Putamen (tissue), 1 donor: ENCODE data around the gene SIX4.
"Not testable (repeated sequence)": the region's sequence is repeated elsewhere in the genome, so short reads cannot be mapped to it uniquely, and the experiment has no call there.

ENCODE experiments used
- DNase-seq: peaks from one replicate; pipeline ENCODE4 v3.0.0-alpha.2; 2016; ENCODE audit warnings: low spot score

Gene SIX4

GRCh38 chr14:60723907-60724618 is at the start of gene SIX4:
Gene SIX4 (minus strand): TSS chr14:60724351. CDS start chr14:60724074, 277 bp downstream.
- no peak for DNase-seq

GRCh38 chr14:60773558-60773957 is 49.4 kb upstream of the SIX4 start:
- no peak for DNase-seq

GRCh38 chr14:60771117-60771516 is 47.0 kb upstream of the SIX4 start:
- DNase-seq: no peak

- no peak for DNase-seq
Measured at GRCh38 chr14:60768602-60769001, 44.5 kb upstream of the SIX4 start.

- DNase-seq: no peak
Measured at GRCh38 chr14:60760644-60761364, 36.7 kb upstream of the SIX4 start.

GRCh38 chr14:60760209-60760608 is 36.1 kb upstream of the SIX4 start:
- no peak for DNase-seq

- DNase-seq: no peak
Measured at GRCh38 chr14:60758885-60759284, 34.7 kb upstream of the SIX4 start.

GRCh38 chr14:60757567-60758002 is 33.4 kb upstream of the SIX4 start:
- DNase-seq: no peak

- no peak for DNase-seq
Measured at GRCh38 chr14:60756847-60757246, 32.7 kb upstream of the SIX4 start.

- no peak for DNase-seq
Measured at GRCh38 chr14:60753264-60754119, 29.3 kb upstream of the SIX4 start.

GRCh38 chr14:60744566-60744965 is 20.4 kb upstream of the SIX4 start:
- no peak for DNase-seq

GRCh38 chr14:60738843-60739508 is 14.8 kb upstream of the SIX4 start:
- DNase-seq: no peak

- DNase-seq: no peak
Measured at GRCh38 chr14:60736494-60736893, 12.3 kb upstream of the SIX4 start.

GRCh38 chr14:60735416-60735815 is 11.3 kb upstream of the SIX4 start:
- no peak for DNase-seq

GRCh38 chr14:60734465-60735242 is 10.5 kb upstream of the SIX4 start, which contains the start of gene MNAT1:
Gene MNAT1 (plus strand): TSS chr14:60734761. CDS start chr14:60734863, 102 bp downstream.
- peak; percentile 87 for DNase-seq

GRCh38 chr14:60732840-60733483 is 8.8 kb upstream of the SIX4 start:
- no peak for DNase-seq

- DNase-seq: not testable (repeated sequence)
Measured at GRCh38 chr14:60731291-60731690, 7.1 kb upstream of the SIX4 start.

GRCh38 chr14:60723116-60723906 is 840 bp downstream of the SIX4 start:
- no peak for DNase-seq

- no peak for DNase-seq
Measured at GRCh38 chr14:60722357-60723115, 1.6 kb downstream of the SIX4 start.
